ENCODE results near the gene PHLDA2.

Gene PHLDA2

GRCh38 chr11:2934611-2935239, 5.5 kb upstream of the PHLDA2 start:
- no peak overlapping the region for H3K4me2 ChIP-seq (ENCODE audit: low read length)
- no peaks in the 10 kb centered on the region for H3K36me3 ChIP-seq (ENCODE audit: control insufficient read depth, insufficient read depth, low read length)

GRCh38 chr11:2934021-2934550, 4.9 kb upstream of the PHLDA2 start:
- Histone ChIP-seq H3K27ac (peak overlapping the region; percentile 41), H3K36me3 (ENCODE audit: control insufficient read depth, insufficient read depth, low read length) (no peaks in the 10 kb centered on the region), H2AFZ (peak overlapping the region; percentile 48), H3K9ac (no peak overlapping the region), H3K9me3 (ENCODE audit: control insufficient read depth, low read length) (no peaks in the 10 kb centered on the region), H3K4me2 (ENCODE audit: low read length) (no peak overlapping the region), H3K4me3 (ENCODE audit: low read depth, low read length) (no peak overlapping the region), H3K4me1 (peaks cover 4% of the 10 kb centered on the region), H3K79me2 (no peaks in the 10 kb centered on the region), H3K27me3 (ENCODE audit: control insufficient read depth, insufficient read depth, low read length) (no peaks in the 10 kb centered on the region)
- TF ChIP-seq CTCF (IDR thresholded peaks at IDR 0.05): no peak

More at GRCh38 chr11:2934611-2935239, 5.5 kb upstream of the PHLDA2 start:
- Histone ChIP-seq H3K9me3 (ENCODE audit: control insufficient read depth, low read length) (no peaks in the 10 kb centered on the region), H3K27ac (no peak overlapping the region), H3K4me3 (ENCODE audit: low read depth, low read length) (no peak overlapping the region), H3K27me3 (ENCODE audit: control insufficient read depth, insufficient read depth, low read length) (no peaks in the 10 kb centered on the region), H2AFZ (no peak overlapping the region), H3K4me1 (peaks cover 4% of the 10 kb centered on the region), H3K79me2 (no peaks in the 10 kb centered on the region), H3K9ac (no peak overlapping the region)
- TF ChIP-seq CTCF (IDR thresholded peaks at IDR 0.05): no peak

- no peak overlapping the region for H3K9ac ChIP-seq
- peak overlapping the region; percentile 48 for H2AFZ ChIP-seq
These were observed 4.3 kb upstream of the PHLDA2 start for GRCh38 chr11:2933375-2934020.

GRCh38 chr11:2932850-2933251, 3.6 kb upstream of the PHLDA2 start:
- Histone ChIP-seq H3K4me2 (ENCODE audit: low read length) (no peak overlapping the region), H3K36me3 (ENCODE audit: control insufficient read depth, insufficient read depth, low read length) (no peaks in the 10 kb centered on the region), H3K27me3 (ENCODE audit: control insufficient read depth, insufficient read depth, low read length) (no peaks in the 10 kb centered on the region), H2AFZ (peak overlapping the region; percentile 48), H3K9me3 (ENCODE audit: control insufficient read depth, low read length) (no peaks in the 10 kb centered on the region), H3K9ac (no peak overlapping the region), H3K27ac (peak overlapping the region; percentile 41), H3K4me1 (peaks cover 4% of the 10 kb centered on the region), H3K4me3 (ENCODE audit: low read depth, low read length) (no peak overlapping the region), H3K79me2 (no peaks in the 10 kb centered on the region)
- TF ChIP-seq CTCF (IDR thresholded peaks at IDR 0.05): no peak

More at GRCh38 chr11:2933375-2934020, 4.3 kb upstream of the PHLDA2 start:
- Histone ChIP-seq H3K27me3 (ENCODE audit: control insufficient read depth, insufficient read depth, low read length) (no peaks in the 10 kb centered on the region), H3K79me2 (no peaks in the 10 kb centered on the region), H3K9me3 (ENCODE audit: control insufficient read depth, low read length) (no peaks in the 10 kb centered on the region), H3K27ac (peak overlapping the region; percentile 41), H3K4me3 (ENCODE audit: low read depth, low read length) (no peak overlapping the region), H3K4me1 (peaks cover 4% of the 10 kb centered on the region), H3K36me3 (ENCODE audit: control insufficient read depth, insufficient read depth, low read length) (no peaks in the 10 kb centered on the region), H3K4me2 (ENCODE audit: low read length) (peak overlapping the region; percentile 38)
- TF ChIP-seq CTCF (IDR thresholded peaks at IDR 0.05): no peak

Measured in parathyroid adenoma (tissue), 2 donors.